Activated naive CD8-positive, alpha-beta T cell (primary cell): Measurements from ENCODE around the gene FBLN2.
"Not testable (repeated sequence)": the region's sequence is repeated elsewhere in the genome, so short reads cannot be mapped to it uniquely, and the experiment has no call there.

ENCODE experiments used
- H3K27ac Mint-ChIP-seq: one replicate; pipeline ENCODE4 v1.8.0; 2021; ENCODE audit warnings: mixed read lengths
- H3K27me3 Mint-ChIP-seq: one replicate; pipeline ENCODE4 v1.8.0; 2021; ENCODE audit warnings: mixed read lengths
- H3K36me3 Mint-ChIP-seq: one replicate; pipeline ENCODE4 v1.8.0; 2021; ENCODE audit warnings: mixed read lengths
- H3K4me1 Mint-ChIP-seq: one replicate; pipeline ENCODE4 v1.8.0; 2021; ENCODE audit warnings: low read depth, mixed read lengths
- H3K4me3 Mint-ChIP-seq: one replicate; pipeline ENCODE4 v1.8.0; 2021; ENCODE audit warnings: mild to moderate bottlenecking, mixed read lengths
- H3K9me3 Mint-ChIP-seq: one replicate; pipeline ENCODE4 v1.8.0; 2021; ENCODE audit warnings: low read depth, mixed read lengths

FBLN2 gene

GRCh38 chr3:13559764-13560525, 11.0 kb downstream of the FBLN2 start:
- Mint-ChIP-seq H3K36me3 (no peaks in the 10 kb centered on the region), H3K9me3 (no peaks in the 10 kb centered on the region), H3K27ac (peak overlapping the region; percentile 5), H3K4me1 (peaks cover 43% of the 10 kb centered on the region), H3K27me3 (no peaks in the 10 kb centered on the region), H3K4me3 (no peak overlapping the region)

GRCh38 chr3:13561376-13561775, 12.5 kb downstream of the FBLN2 start:
- no peak overlapping the region for H3K4me3 Mint-ChIP-seq
- no peak overlapping the region for H3K27ac Mint-ChIP-seq
- H3K27me3 Mint-ChIP-seq, result no peaks in the 10 kb centered on the region
- H3K9me3 Mint-ChIP-seq, result no peaks in the 10 kb centered on the region
- H3K36me3 Mint-ChIP-seq, result no peaks in the 10 kb centered on the region
- peaks cover 37% of the 10 kb centered on the region for H3K4me1 Mint-ChIP-seq

GRCh38 chr3:13561967-13562366, 13.0 kb downstream of the FBLN2 start:
- no peaks in the 10 kb centered on the region for H3K36me3 Mint-ChIP-seq
- peaks cover 33% of the 10 kb centered on the region for H3K4me1 Mint-ChIP-seq
- H3K9me3 Mint-ChIP-seq, result no peaks in the 10 kb centered on the region
- H3K27me3 Mint-ChIP-seq, result no peaks in the 10 kb centered on the region
- no peak overlapping the region for H3K27ac Mint-ChIP-seq
- no peak overlapping the region for H3K4me3 Mint-ChIP-seq

DNA sequence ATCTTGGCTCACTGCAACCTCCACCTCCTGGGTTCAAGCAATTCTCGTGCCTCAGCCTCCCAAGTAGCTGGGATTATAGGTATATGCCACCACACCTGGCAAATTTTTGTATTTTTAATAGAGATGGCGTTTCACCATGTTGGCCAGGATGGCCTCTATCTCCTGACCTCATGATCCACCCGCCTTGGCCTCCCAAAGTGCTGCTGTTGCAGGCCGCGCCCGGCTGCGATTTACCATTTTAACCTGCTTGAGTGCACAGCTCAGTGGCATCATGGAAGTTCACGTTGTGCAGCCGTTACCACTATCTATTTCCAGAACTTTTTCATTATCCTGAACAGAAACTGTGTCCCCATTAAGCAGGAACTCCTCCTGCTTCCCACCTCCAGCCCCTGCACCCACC, 13.5 kb downstream of the FBLN2 start:
- not testable (repeated sequence) for H3K27me3 Mint-ChIP-seq, H3K4me3 Mint-ChIP-seq, H3K27ac Mint-ChIP-seq, H3K36me3 Mint-ChIP-seq, H3K9me3 Mint-ChIP-seq
- peaks cover 29% of the 10 kb centered on the region for H3K4me1 Mint-ChIP-seq

DNA sequence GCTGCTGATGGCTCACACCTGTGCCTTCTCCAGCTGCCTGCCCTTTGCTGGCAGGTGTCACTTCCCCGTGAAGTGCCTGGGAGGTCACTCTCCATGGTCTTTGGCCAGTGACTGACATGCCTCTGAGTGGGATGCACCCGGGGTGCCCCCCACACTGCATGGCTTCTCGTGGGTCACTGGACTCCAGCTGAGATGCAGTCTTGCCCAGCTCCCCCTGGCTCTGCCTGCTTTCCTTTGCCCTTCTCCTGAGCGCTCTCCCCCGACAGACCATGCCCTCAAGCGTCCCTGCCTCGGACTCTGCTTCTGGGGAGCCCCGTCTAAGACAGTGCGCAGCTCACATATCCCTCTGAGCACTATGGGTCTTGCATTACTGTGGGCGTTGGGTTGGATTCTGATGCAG, 14.4 kb downstream of the FBLN2 start:
- H3K36me3 Mint-ChIP-seq, result no peaks in the 10 kb centered on the region
- no peaks in the 10 kb centered on the region for H3K9me3 Mint-ChIP-seq
- no peaks in the 10 kb centered on the region for H3K27me3 Mint-ChIP-seq
- H3K4me3 Mint-ChIP-seq, result no peak overlapping the region
- H3K4me1 Mint-ChIP-seq, result peaks cover 25% of the 10 kb centered on the region
- no peak overlapping the region for H3K27ac Mint-ChIP-seq

- H3K4me1 Mint-ChIP-seq, result peaks cover 25% of the 10 kb centered on the region
Measured at GRCh38 chr3:13563911-13564310, 15.0 kb downstream of the FBLN2 start.

GRCh38 chr3:13564751-13565560, 16.0 kb downstream of the FBLN2 start:
- Mint-ChIP-seq H3K4me3 (no peak overlapping the region), H3K27ac (no peak overlapping the region), H3K27me3 (no peaks in the 10 kb centered on the region), H3K9me3 (no peaks in the 10 kb centered on the region), H3K36me3 (no peaks in the 10 kb centered on the region), H3K4me1 (peaks cover 19% of the 10 kb centered on the region)

More at GRCh38 chr3:13563911-13564310, 15.0 kb downstream of the FBLN2 start:
- H3K27me3 Mint-ChIP-seq, result no peaks in the 10 kb centered on the region
- H3K4me3 Mint-ChIP-seq, result no peak overlapping the region
- H3K9me3 Mint-ChIP-seq, result no peaks in the 10 kb centered on the region
- no peak overlapping the region for H3K27ac Mint-ChIP-seq
- no peaks in the 10 kb centered on the region for H3K36me3 Mint-ChIP-seq

DNA sequence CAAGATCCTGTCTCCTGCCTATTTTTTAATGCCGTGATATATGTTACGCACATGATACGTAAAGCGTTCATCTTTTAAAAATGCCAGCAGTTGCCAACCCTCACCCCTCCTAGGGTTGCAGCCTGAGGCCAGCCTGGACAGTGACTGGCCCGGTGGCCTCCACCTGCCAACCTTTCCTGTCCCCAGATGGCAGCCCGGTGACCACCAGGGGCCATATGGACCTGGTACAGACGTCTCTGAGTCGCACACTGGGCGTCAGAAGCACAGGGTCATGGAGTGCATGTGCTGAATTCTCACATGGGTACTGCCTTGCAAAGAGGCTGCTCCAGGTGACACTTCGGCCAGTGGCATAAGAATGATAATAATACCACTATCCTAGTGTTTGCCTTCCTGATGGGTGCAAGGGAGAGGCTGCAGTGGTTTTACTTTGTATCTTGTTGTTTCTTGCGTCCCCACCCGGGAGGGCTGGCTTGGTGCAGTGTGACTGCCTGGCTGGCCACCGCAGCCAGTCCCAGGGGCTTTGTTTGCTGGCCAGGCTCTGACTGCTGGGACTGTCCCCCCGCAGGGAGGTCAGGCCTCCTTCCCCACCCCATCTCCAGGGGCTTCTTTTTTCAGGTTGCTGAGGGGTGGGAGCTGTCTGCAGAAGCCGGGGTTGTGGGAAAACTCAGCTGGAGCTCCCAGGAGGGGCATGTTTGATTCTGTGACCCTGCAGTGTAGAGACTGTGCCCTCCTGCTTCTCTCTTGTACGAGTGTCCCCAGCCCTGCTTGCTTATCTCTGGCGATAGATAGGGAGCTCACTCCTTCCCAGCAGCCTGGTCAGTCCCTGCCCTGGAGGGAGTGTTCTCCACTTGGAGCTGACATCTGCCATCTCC, 16.9 kb downstream of the FBLN2 start:
- Mint-ChIP-seq H3K4me1 (peaks cover 18% of the 10 kb centered on the region), H3K36me3 (no peaks in the 10 kb centered on the region), H3K27ac (no peak overlapping the region)

DNA sequence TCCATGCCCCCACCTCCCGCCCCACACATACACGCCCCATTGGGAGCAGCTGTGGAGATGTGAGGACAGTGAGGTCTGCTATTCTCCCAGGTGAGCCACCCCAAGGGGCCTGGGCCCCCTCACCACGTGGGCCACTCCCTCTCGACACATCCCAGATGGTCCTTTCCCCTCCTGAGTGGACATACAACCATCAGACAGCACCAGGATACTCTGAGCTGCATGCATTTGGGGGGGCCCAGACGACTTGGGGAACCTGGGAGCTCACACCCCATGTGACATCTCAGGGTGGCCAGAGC, 17.5 kb downstream of the FBLN2 start:
- H3K4me1 Mint-ChIP-seq, result peaks cover 16% of the 10 kb centered on the region
- H3K27ac Mint-ChIP-seq, result no peak overlapping the region
- no peaks in the 10 kb centered on the region for H3K27me3 Mint-ChIP-seq
- H3K36me3 Mint-ChIP-seq, result no peaks in the 10 kb centered on the region
- H3K4me3 Mint-ChIP-seq, result no peak overlapping the region
- H3K9me3 Mint-ChIP-seq, result no peaks in the 10 kb centered on the region

More for the DNA sequence above, 16.9 kb downstream of the FBLN2 start:
- Mint-ChIP-seq H3K27me3 (no peaks in the 10 kb centered on the region), H3K9me3 (no peaks in the 10 kb centered on the region), H3K4me3 (no peak overlapping the region)

DNA sequence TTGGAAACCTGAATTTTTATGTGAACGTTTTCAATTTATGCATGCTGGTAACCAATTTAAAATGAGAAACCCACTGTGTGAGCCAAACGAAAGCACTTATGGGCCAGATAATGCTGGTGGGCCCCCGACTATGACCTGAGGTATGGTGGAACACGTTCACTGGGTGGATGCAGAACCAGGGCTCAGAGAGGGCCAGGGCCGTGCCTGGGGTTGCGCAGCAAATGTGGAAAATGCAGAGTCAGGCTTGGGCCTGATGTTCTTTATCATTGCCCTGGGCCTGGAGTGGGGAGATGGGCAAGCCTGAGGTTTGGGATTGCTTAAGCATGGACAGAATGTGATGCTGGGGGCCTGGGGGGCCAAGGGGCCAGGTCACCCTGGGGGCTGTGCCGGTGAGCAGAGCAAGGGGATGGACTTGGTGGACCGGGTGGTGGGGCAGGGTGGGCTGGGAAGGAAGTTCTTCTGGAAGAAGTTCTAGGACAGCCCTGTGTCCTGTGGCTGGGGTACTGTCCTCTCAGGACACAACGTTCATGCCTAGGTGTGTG, 17.9 kb downstream of the FBLN2 start:
- no peaks in the 10 kb centered on the region for H3K27me3 Mint-ChIP-seq
- peaks cover 14% of the 10 kb centered on the region for H3K4me1 Mint-ChIP-seq
- H3K9me3 Mint-ChIP-seq, result no peaks in the 10 kb centered on the region
- no peaks in the 10 kb centered on the region for H3K36me3 Mint-ChIP-seq
- H3K4me3 Mint-ChIP-seq, result no peak overlapping the region
- H3K27ac Mint-ChIP-seq, result no peak overlapping the region

GRCh38 chr3:13567684-13568514, 19.0 kb downstream of the FBLN2 start:
- Mint-ChIP-seq H3K27me3 (no peaks in the 10 kb centered on the region), H3K4me1 (peaks cover 14% of the 10 kb centered on the region), H3K27ac (no peak overlapping the region), H3K36me3 (no peaks in the 10 kb centered on the region), H3K9me3 (no peaks in the 10 kb centered on the region), H3K4me3 (no peak overlapping the region)

DNA sequence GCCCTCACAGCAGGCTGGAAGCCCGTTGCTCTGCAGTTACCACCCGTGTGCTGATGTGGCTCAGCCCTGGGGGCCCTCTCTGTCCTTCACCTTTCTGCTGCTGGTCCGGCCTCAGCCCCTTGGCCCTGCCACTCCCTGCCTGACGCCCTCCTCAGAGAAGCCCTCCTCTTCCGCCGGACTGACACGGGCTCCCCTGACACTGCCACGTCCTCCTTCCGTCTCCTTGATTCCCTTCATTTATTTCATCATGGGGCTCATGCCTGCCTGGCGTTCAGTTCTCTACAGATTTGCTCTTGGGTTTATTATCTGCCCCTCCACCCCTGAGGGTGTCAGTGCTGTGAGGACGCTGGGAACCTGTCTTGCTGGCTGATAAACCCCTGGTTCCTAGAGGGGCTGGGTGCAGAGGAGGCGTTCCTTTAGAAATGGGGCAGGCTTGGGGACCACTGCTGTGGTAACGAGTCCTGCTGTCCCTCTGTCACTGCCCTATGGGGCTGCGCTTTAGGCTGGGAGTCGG, 19.6 kb downstream of the FBLN2 start:
- H3K9me3 Mint-ChIP-seq, result no peaks in the 10 kb centered on the region
- H3K4me3 Mint-ChIP-seq, result no peak overlapping the region
- peaks cover 12% of the 10 kb centered on the region for H3K4me1 Mint-ChIP-seq
- H3K27ac Mint-ChIP-seq, result no peak overlapping the region
- H3K36me3 Mint-ChIP-seq, result no peaks in the 10 kb centered on the region
- no peaks in the 10 kb centered on the region for H3K27me3 Mint-ChIP-seq

- Mint-ChIP-seq H3K4me1 (peaks cover 10% of the 10 kb centered on the region), H3K4me3 (no peak overlapping the region), H3K27me3 (no peaks in the 10 kb centered on the region), H3K9me3 (no peaks in the 10 kb centered on the region), H3K27ac (no peak overlapping the region), H3K36me3 (no peaks in the 10 kb centered on the region)
Measured at GRCh38 chr3:13569201-13569600, 20.3 kb downstream of the FBLN2 start.
